HG02852 (cell line): ENCODE results near the gene SLC31A2.
"Not testable (repeated sequence)": the region's sequence is repeated elsewhere in the genome, so short reads cannot be mapped to it uniquely, and the experiment has no call there.

Experiments
- ATAC-seq: cut with Tn5 transposase; IDR thresholded peaks from one replicate; pipeline ENCODE4 v1.9.1; 2021; ENCODE audit warnings: mild to moderate bottlenecking, moderate library complexity; ENCODE audit not compliant: unreplicated experiment

The SLC31A2 gene, protein sequence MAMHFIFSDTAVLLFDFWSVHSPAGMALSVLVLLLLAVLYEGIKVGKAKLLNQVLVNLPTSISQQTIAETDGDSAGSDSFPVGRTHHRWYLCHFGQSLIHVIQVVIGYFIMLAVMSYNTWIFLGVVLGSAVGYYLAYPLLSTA

DNA sequence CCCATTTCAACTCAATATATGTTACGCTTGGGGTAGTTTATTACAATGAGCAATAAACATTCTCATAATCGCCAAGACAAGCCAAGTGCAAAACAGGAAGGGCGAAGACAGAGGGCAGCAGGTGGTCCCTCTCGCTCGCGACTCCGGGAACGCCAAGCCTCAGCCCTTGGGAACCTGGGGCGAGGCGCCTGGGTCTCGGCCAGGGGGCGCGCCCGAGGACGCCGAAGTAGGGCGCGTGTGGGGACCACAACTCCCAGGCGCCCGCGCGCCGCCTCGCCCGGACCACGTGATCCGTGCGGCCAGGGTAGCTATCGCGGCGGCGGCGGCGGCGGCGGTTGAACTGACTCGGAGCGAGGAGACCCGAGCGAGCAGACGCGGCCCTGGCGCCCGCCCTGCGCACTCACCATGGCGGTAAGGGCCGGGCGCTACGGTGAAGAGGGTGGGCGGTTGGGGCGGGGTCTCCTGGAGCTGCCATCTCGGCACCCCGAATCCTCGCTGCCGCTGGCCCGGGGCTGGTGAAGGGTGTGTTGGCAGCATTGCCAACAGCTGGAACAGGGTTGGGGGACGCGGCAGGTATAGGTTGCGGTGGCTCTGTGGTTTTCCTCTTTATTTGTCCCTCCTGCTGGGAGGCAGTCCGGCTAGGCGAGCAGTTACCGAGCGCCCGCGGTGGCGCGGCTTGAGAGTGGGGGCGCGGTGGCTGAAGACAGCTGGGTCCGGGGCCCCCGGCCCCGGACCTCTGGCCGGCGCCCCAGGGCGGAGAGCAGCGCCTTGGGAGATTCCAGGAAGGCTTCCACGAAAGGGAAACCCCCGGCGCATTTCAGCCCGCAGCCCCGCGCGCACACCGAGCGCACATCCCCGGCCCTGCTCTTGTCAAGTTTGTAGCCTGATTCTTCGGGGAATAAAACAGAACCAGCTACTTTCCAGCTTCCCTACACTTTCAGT, at the start of gene SLC31A2:
TSS of gene SLC31A2 (plus strand) at position 338 of the 942 bp plus-strand sequence. CDS start at position 406, 68 bp downstream.
- ATAC-seq: peak; percentile 95

DNA sequence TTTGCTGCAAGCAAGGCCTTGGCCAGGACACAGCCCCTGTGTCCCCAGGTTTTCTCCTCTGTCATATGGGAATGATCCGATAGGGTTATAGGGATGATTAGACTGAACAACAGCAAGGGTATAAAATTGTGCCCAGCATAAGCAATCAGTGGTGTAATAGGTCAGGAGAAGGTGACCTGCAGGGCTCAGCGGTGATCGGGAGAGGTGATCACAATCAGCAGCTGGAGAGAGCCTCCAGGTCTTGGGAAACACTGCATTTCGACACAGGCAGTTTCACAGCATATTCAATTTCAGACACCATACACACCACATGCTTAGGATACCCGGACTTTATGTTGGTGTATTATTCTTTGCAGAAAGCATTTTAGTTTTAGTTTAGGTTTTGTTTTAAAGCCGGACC, 45.5 kb upstream of the SLC31A2 start:
- ATAC-seq: not testable (repeated sequence)

DNA sequence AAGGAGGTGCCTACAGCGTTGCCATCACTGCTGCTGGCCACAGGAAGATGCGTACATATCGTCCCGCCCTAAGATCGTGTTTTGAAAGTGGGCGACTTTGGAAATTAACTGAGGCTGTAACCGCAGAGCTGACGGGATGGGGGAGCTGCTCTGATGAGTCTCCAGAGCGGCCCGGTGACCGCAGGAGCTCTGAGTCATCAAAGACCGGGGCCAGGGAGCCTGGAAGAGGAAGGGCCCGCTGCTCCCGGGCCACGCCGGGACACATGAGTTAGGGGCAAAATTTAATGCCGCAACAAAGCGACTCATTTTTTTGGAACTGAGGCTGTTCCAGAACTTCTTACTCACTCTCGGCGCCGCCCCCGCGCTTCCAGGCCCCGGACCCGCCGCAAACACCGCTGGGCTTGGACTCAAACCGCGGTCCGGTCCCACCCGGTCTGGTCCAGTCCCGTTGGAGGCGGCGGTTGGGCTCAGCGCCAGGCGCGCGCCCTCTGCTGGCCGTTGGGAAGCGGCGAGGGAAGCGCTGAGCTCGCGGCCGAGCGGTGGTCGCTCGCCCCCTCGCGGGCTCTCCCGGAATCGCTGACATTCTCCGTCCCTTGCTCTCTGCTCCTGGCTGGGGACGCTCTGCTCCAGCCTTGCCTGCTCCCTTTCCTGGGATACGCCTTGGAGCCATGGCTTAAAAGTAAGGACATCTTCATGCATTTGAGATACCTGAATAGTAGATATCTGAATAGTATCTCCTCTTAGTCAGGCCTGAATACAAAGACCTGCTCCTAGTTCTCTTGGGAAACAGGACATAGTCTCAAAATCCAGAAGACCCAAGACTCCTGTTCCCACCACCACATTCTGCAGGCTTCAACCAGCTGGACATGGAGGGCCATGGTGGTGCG, 39.5 kb upstream of the SLC31A2 start:
- ATAC-seq: peak; percentile 60

DNA sequence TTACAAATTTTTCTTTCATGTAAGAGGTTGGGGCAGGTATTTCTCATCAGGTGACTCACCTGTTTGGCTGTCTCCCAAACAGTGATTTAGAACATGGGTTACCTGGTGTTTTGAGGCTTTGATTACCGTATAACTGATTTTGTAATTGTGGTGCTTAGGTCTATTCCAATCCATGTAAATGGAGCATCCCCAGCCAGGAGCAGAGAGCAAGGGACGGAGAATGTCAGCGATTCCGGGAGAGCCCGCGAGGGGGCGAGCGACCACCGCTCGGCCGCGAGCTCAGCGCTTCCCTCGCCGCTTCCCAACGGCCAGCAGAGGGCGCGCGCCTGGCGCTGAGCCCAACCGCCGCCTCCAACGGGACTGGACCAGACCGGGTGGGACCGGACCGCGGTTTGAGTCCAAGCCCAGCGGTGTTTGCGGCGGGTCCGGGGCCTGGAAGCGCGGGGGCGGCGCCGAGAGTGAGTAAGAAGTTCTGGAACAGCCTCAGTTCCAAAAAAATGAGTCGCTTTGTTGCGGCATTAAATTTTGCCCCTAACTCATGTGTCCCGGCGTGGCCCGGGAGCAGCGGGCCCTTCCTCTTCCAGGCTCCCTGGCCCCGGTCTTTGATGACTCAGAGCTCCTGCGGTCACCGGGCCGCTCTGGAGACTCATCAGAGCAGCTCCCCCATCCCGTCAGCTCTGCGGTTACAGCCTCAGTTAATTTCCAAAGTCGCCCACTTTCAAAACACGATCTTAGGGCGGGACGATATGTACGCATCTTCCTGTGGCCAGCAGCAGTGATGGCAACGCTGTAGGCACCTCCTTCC, 37.9 kb upstream of the SLC31A2 start:
- not testable (repeated sequence) for ATAC-seq

DNA sequence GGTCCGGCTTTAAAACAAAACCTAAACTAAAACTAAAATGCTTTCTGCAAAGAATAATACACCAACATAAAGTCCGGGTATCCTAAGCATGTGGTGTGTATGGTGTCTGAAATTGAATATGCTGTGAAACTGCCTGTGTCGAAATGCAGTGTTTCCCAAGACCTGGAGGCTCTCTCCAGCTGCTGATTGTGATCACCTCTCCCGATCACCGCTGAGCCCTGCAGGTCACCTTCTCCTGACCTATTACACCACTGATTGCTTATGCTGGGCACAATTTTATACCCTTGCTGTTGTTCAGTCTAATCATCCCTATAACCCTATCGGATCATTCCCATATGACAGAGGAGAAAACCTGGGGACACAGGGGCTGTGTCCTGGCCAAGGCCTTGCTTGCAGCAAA, 32.0 kb upstream of the SLC31A2 start:
- ATAC-seq: not testable (repeated sequence)

GRCh38 chr9:113125386-113126035, 25.3 kb upstream of the SLC31A2 start:
- ATAC-seq: no peak

- no peak for ATAC-seq
Observed at GRCh38 chr9:113129466-113129865, 21.3 kb upstream of the SLC31A2 start.

GRCh38 chr9:113129884-113130283, 20.9 kb upstream of the SLC31A2 start:
- no peak for ATAC-seq

GRCh38 chr9:113131689-113132151, 19.1 kb upstream of the SLC31A2 start:
- ATAC-seq: no peak

GRCh38 chr9:113137196-113138168, 13.3 kb upstream of the SLC31A2 start:
- ATAC-seq: no peak

GRCh38 chr9:113138760-113139159, 12.0 kb upstream of the SLC31A2 start:
- ATAC-seq: no peak

DNA sequence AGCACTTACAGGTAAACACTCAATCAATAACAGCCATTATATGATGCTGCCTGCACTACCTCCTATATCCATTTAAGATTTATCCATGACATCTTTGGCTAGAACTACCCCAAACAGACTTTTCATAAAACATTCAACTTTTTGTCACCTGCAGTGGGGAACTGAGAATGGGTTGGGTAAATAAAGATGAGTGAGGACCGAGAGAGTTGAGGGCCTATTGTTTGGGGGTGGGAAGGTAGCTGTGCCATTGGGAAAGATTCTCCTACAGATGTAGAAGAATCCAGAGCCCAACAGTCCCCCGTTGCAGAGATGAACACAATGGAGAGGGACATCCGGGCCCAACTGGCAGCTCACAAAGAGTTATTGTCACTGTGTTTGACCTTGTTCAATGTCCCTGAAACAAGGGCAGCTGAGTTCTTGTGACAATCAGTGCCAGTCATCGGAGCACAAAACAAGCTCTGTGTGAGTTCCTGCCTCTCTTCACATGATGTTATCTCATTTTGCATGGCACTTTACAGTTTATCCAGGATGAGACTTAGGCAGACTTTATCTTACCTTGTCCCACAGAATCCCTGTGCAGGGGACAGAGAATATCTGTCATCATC, 11.5 kb upstream of the SLC31A2 start:
- ATAC-seq: no peak

DNA sequence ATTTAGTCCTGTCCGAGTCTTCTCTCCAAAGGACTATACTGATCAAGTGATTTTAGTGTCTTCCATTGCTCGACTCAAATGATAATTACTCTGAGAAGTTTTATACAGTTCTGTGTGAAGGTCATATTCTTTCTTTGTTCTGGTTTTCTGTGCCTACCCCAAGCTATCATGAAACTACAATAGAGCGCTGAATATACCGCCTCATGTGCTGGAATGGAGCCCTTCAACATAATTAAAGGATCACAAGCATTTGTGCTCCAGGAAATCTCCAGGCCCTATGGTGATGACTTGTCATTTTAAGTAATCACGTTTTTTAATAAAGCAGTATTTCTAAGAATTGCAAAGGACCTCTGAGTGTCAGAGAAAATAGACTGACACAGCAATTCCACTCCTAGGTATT, 10.9 kb upstream of the SLC31A2 start:
- no peak for ATAC-seq

DNA sequence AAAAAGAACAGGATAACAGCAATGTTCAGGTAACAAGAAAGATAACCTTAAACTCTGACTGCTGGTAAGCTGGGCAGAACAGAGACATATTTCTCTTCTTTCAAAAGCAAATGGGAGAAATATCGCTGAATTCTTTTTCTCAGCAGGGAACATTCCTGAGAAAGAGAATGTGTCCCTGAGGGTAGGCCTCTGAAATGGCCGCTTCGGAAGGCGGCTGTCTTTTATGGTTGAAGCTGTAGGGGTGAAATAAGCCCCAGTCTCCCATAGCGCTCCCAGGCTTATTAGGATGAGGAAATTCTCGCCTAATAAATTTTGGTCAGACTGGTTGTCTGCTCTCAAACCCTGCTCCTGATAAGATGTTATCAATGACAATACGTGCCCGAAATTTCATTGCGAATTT, 9.9 kb upstream of the SLC31A2 start:
- not testable (repeated sequence) for ATAC-seq

DNA sequence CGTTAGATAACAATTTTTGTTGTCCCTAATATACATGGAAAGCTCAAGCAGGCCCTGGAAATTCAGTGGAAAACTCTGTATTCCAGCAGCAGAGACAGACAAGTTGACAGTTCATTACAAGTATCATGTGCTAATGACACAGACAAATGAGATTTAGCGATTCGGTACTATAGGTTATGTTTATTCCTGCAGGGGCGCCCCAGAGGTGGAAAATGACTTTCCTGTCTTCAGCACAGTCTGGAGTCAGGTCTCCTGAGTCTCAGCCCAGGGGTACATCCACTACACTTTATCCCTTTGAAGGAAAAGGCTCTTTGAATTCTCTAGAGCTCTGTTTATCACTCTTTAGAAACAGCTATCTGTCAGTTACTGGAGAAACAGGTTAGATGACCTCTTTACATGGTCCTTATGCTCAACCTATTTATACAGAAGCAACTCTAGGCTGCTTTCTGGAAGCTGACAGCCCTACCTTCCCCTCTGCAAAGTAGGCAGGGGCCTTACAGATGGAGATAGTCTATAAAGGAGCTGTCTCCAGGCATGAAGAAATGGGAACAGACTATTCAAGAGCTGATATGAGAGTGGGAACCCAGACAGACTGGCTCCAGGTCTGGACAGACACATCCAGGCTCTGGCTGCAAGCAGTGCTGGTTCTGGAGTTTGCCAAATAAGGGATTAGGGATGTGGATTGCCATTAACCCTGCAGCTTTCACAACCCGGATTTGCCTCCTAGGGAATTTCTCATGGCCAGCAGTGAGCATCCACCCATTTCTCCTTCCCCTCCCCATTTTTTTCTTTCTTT, 7.2 kb upstream of the SLC31A2 start:
- ATAC-seq: no peak

DNA sequence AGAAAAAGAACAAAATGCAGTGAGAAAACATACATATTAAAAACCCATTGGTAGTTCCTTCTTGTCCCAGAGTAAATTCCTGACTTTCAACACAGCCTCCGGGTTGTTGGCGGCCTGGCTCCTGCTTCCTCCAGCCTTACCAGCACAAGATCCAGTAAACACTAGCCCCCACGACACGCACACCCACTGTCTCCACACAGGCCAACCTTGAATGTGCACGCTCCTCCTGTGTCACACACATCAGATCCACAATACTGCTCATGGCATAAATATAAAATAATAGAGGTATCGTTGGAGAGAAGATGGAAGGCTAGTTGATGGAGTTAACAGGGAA, 2.5 kb upstream of the SLC31A2 start:
- no peak for ATAC-seq

- ATAC-seq: no peak
Observed at GRCh38 chr9:113148781-113149510, 1.9 kb upstream of the SLC31A2 start.
